NB4 (cell line): ENCODE measurements around the gene TUBA4B.

ENCODE experiments used
- DNase-seq: peaks from one replicate; pipeline ENCODE4 v3.0.0; 2010; ENCODE audit warnings: low read depth
- H3K4me3 ChIP-seq: one replicate; pipeline ENCODE4 v1.5.1; 2011; ENCODE audit warnings: mild to moderate bottlenecking, low read depth, low read length, moderate library complexity
- MYC ChIP-seq: IDR thresholded peaks from 2 replicates; pipeline ENCODE4 v1.6.1; 2011; ENCODE audit warnings: low read depth, low read length
- POLR2A ChIP-seq: IDR thresholded peaks from 2 replicates; pipeline ENCODE4 v1.6.1; 2011; ENCODE audit warnings: mild to moderate bottlenecking; ENCODE audit not compliant: insufficient read length; ENCODE audit errors: extremely low read depth
- TF ChIP-seq, protein P1 (sequence below): IDR thresholded peaks from one replicate; pipeline ENCODE4 v1.5.1; 2012; ENCODE audit warnings: low read depth, low read length
- TF ChIP-seq, protein P2 (sequence below): IDR thresholded peaks from 2 replicates; pipeline ENCODE4 v1.6.1; 2011; ENCODE audit warnings: low read depth, low read length

Gene TUBA4B

DNA sequence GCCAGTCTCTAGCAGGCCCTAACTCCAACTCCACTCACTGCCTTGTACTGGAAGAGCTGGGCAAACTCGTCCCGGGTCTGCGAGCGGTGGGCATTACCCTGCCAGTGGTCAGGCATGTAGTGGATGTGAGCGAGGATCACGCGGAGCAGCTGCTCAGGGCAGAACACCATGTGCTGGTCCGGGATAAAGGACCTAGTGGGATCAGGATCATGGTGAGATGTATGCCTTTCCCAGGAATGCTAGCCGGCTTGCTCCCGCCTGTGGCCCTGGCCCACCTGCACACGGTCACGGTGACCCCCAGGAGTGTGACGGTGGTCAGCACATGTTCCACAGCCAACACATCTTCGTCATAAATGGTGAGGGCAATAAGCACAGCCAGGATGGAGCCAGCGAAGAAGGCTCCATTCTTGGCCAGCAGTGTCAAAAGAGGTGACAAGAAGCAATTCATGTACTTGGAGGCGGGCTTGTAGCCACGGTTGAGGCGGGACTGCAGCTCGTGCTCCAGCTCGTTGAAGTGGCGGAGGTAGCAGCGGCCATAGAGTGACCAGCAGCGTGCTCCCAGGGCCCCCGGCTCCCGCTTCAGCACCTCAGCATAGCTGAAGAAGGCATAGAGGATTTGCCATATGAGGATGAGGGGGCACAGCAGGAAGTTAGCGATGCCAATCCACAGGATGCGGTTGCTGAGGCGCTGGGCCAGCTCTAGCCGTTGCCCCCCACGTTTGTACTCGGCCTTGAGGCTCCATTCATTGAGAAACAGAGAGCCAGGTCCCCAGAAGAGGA lies 29.0 kb upstream of the TUBA4B start:
- no peak for DNase-seq
- TF ChIP-seq, protein P1, sequence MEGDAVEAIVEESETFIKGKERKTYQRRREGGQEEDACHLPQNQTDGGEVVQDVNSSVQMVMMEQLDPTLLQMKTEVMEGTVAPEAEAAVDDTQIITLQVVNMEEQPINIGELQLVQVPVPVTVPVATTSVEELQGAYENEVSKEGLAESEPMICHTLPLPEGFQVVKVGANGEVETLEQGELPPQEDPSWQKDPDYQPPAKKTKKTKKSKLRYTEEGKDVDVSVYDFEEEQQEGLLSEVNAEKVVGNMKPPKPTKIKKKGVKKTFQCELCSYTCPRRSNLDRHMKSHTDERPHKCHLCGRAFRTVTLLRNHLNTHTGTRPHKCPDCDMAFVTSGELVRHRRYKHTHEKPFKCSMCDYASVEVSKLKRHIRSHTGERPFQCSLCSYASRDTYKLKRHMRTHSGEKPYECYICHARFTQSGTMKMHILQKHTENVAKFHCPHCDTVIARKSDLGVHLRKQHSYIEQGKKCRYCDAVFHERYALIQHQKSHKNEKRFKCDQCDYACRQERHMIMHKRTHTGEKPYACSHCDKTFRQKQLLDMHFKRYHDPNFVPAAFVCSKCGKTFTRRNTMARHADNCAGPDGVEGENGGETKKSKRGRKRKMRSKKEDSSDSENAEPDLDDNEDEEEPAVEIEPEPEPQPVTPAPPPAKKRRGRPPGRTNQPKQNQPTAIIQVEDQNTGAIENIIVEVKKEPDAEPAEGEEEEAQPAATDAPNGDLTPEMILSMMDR = no peak
- TF ChIP-seq, protein P2, sequence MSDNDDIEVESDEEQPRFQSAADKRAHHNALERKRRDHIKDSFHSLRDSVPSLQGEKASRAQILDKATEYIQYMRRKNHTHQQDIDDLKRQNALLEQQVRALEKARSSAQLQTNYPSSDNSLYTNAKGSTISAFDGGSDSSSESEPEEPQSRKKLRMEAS = no peak
- TF ChIP-seq MYC = no peak
- TF ChIP-seq POLR2A = no peak

DNA sequence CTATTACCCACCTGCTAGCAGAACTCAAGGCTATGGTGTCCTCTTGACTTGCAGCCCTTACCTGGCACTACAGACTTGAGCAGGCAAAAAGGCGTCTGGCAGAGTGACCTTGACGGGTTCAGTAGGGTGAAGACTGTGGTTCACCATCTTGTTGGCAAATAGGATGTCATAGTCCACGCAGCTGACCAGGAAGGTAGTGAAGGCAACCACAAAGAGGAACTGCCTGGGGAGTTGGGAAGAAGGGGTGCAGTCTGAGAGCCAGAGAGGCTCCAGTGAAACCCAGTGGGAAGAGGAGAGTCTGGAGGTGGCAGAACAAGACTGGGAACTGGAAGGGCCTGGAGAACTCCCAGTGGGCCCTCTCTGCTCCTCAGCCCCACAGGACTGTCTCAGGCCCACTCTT lies 27.7 kb upstream of the TUBA4B start:
- TF ChIP-seq MYC = peak; percentile 47; the same call in 1 of the 2 replicates
- no peak for TF ChIP-seq POLR2A
- TF ChIP-seq, protein P2 = no peak
- TF ChIP-seq, protein P1 = no peak
- no peak overlapping the region for H3K4me3 ChIP-seq
- peak; percentile 92 for DNase-seq

More for the DNA sequence above, 29.0 kb upstream of the TUBA4B start:
- no peak overlapping the region for H3K4me3 ChIP-seq

DNA sequence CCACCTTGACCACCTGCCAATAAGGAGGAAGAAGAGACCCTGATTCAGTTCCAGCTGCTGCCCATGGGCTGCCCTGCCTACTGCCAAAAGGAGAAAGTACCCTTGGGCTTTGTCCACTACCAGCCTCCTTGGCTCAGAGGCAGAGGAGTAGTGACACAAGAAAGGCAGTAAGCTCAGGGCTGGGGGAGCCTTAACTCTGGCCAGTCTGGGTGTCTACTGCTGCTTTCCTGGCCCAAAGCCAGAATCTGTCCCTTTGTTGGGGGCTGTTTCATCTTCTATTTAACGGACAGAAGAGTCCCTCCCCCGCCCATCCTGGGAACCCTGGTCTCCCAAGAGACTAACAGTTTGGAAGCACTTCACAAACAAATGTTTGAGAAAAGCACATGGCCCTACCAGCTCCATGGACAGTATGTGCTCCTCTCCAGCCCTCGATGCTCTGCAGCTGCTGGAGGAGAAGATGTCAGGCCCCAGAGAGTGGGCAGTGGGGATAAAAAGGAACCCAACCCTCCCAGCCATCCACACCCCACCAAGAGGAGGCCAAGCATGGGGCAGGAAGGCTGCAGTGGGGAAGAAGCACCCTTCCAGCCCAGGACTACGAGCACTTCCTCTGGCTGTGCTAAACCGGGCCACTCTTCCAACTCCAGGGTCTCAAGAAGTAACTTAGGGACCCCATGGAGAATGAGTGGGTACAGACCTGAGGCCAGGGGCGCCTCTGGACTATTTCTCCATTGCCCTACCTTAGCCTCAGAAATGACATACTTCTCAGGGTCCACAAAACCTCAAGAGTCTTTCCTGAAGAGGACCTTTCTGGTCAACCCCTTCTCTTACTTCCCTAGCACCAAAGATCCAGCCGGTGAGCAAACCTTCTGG lies 24.8 kb upstream of the TUBA4B start:
- peak; percentile 37 for DNase-seq
- no peak for TF ChIP-seq MYC
- TF ChIP-seq, protein P2 = peak; percentile 36; the same call in 1 of the 2 replicates
- TF ChIP-seq POLR2A = no peak
- H3K4me3 ChIP-seq = peak overlapping the region; percentile 94

DNA sequence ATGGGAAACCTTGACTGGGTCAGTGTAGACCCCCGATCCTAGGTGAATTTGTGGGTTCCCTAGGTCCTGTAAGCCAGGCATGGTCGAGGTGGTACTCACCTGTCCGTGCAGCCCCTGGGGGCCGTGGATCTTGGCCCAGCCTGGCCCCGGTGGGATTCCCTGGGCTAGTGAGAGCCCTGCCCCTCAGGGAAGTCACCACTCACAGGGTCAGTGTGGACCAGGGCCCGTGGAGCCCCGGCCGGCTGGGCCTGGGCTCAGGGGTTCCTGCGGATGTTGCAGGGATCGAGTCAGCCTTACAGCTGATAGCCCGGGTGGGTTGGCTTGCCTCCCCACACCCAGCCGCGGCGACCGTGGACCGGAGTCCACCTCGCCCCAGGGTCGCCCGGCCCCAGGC lies 24.1 kb upstream of the TUBA4B start:
- no peak for DNase-seq
- peak overlapping the region; percentile 94 for H3K4me3 ChIP-seq
- TF ChIP-seq POLR2A = no peak
- no peak for TF ChIP-seq MYC

DNA sequence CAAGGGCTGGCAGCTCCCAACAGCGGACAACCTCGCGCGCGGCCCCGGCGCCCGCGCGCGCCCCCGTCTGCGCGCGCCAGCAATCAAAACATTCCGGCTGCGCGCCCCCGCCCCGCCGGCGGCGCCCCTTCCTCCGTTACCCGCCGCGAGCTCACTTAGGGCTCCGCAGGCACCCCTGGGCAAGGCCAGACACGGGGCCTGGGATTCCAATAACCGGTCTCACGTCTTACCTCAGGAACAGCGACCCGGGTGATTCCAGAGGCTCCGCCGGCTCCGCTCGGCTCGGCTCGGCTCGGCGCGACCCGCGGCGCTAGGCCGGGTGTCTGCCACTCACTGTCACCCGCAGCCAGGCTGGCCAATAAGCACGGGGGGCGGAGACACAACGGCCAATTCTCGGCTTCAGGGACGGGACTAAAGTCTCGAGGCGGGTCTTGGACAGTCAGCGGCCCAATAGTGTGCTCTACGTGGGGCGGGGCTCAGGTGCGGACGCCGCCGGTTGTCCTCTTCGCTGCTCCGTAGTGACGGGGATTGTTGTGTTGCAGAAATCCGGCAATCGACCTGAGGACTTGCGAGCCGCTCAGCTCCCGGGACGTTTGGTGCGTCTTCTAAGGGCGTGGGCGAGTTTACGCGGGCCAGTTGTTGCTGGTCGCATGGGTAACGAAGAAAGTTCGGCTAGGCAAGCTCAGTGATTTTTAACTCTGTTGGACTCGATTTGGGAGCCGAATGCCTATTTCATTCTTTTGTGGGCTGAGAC lies 23.6 kb upstream of the TUBA4B start, which contains the start of the genes ANKZF1 and ATG9A:
ANKZF1 (plus strand) TSS at position 502 of the 754 bp plus-strand sequence. CDS start 452 bp downstream, outside the sequence.
ATG9A (minus strand) TSS at position 332 of the 754 bp plus-strand sequence. CDS start 1,612 bp downstream, outside the sequence.
- H3K4me3 ChIP-seq = peak within 1 kb of the TSS; percentile 94
- peak; percentile 100 for DNase-seq
- TF ChIP-seq, protein P1 = no peak
- TF ChIP-seq MYC = peak; percentile 68
- TF ChIP-seq, protein P2 = peak; percentile 53; the same call in 1 of the 2 replicates
- peak; percentile 81 for TF ChIP-seq POLR2A

DNA sequence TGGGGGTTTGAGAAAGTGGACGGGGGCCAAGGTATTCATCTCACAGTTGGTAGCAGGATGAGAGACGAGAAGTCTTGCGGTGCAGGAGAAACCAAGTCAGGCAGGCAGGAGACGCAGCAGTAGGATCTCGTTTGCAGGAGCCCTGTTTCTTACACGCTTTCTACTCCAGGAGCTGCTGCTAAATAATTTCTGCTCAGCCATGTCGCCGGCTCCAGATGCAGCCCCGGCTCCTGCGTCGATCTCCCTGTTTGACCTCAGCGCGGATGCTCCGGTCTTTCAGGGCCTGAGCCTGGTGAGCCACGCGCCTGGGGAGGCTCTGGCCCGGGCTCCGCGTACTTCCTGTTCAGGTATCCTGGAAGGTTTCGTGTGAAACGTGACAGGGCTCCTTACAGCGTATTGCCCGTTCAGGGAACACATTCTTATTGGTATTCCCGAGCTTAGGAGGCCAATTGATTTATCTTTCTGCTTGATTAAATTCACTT lies 22.9 kb upstream of the TUBA4B start:
- peak; percentile 51; the same call in 1 of the 2 replicates for TF ChIP-seq MYC
- TF ChIP-seq, protein P2 = peak; percentile 22; the same call in 1 of the 2 replicates
- TF ChIP-seq, protein P1 = no peak
- TF ChIP-seq POLR2A = no peak
- peak; percentile 76 for DNase-seq
- peak overlapping the region; percentile 94 for H3K4me3 ChIP-seq
